H1 (cell line): ENCODE measurements around the gene CACNA1B. TPM values are rescaled to one million over a fixed set of nuclear protein-coding genes. Genes with fewer than 3 reads are reported as not detected.

ENCODE experiments used
- CTCF ChIA-PET: fragments of 300-600 bp; sonication (Branson Sonifier 250); formaldehyde crosslinking; loops from one replicate; lab custom pipeline; 2021; ENCODE audit not compliant: partially characterized antibody; lab: Charles Lee
- POLR2A ChIA-PET: fragments of 300-600 bp; sonication (Branson Sonifier 250); formaldehyde crosslinking; loops from one replicate; lab custom pipeline; 2021; ENCODE audit warnings: inconsistent platforms; ENCODE audit not compliant: partially characterized antibody; lab: Charles Lee
- DNase-seq, 2 experiments: peaks; one replicate each; pipeline versions ENCODE4 v3.0.0 to v3.0.0-alpha.2; 2010 to 2022; ENCODE audit warnings: low spot score in 2 of 2, low read depth in 1 of 2, mixed read lengths in 1 of 2
- FAIRE-seq: peaks from 2 replicates; lab custom pipeline; 2011; peaks lifted over from hg19 to GRCh38; lab: Jason Lieb, UNC
- H2AFZ ChIP-seq: 2 replicates; pipeline ENCODE4 v1.8.1; 2012; ENCODE audit warnings: low read length, inconsistent platforms
- H2AK5ac ChIP-seq: 2 replicates; pipeline ENCODE4 v1.6.1; 2013; ENCODE audit warnings: low read depth, low read length
- H2BK120ac ChIP-seq: replicated peaks from 2 replicates; pipeline ENCODE3; 2013; ENCODE audit warnings: low read depth, low read length, inconsistent platforms
- H2BK12ac ChIP-seq: 2 replicates; pipeline ENCODE4 v1.6.1; 2013; ENCODE audit warnings: low read depth, low read length
- H2BK15ac ChIP-seq: 2 replicates; pipeline ENCODE4 v1.6.1; 2013; ENCODE audit warnings: low read length
- H2BK20ac ChIP-seq: 2 replicates; pipeline ENCODE4 v1.6.1; 2013; ENCODE audit warnings: low read length
- H2BK5ac ChIP-seq: 2 replicates; pipeline ENCODE4 v1.6.1; 2013; ENCODE audit warnings: low read depth, low read length
- H3K14ac ChIP-seq: 2 replicates; pipeline ENCODE4 v1.6.1; 2013; ENCODE audit warnings: inconsistent platforms; ENCODE audit not compliant: insufficient read length
- H3K18ac ChIP-seq: 2 replicates; pipeline ENCODE4 v1.6.1; 2013; ENCODE audit warnings: low read length; ENCODE audit errors: extremely low read depth
- H3K23ac ChIP-seq: 2 replicates; pipeline ENCODE4 v1.6.1; 2013; ENCODE audit warnings: inconsistent platforms; ENCODE audit not compliant: insufficient read length
- H3K23me2 ChIP-seq: 2 replicates; pipeline ENCODE4 v1.6.1; 2013; ENCODE audit warnings: low read depth, low read length
- H3K27ac ChIP-seq: 2 replicates; pipeline ENCODE4 v1.6.1; 2011; ENCODE audit warnings: low read depth, low read length, inconsistent platforms
- H3K27me3 ChIP-seq, 4 experiments: replicated peaks in 1 of 4; 1 replicate in 1 of 4; 2 replicates in 3 of 4; pipeline versions ENCODE4 v1.6.1 to v1.8.1; 2011 to 2013; ENCODE audit warnings: low read length in 3 of 4, mild to moderate bottlenecking in 3 of 4, inconsistent platforms in 2 of 4, mixed read lengths in 2 of 4, moderate library complexity in 1 of 4; ENCODE audit not compliant: control insufficient read depth in 3 of 4, insufficient read depth in 3 of 4; ENCODE audit errors: extremely low read depth in 1 of 4
- H3K36me3 ChIP-seq, 4 experiments: 2 replicates each; pipeline versions ENCODE4 v1.6.1 to v1.8.1; 2011 to 2013; ENCODE audit warnings: mild to moderate bottlenecking in 4 of 4, low read length in 3 of 4, moderate library complexity in 2 of 4, control low read depth in 1 of 4, inconsistent platforms in 1 of 4; ENCODE audit not compliant: insufficient read depth in 4 of 4, control insufficient read depth in 2 of 4
- H3K4ac ChIP-seq: replicated peaks from 2 replicates; pipeline ENCODE3; 2013; ENCODE audit warnings: low read length, low read depth, mixed read lengths, inconsistent platforms; ENCODE audit not compliant: insufficient read length
- H3K4me1 ChIP-seq, 4 experiments: replicated peaks in 1 of 4; 1 replicate in 1 of 4; 2 replicates in 3 of 4; pipeline versions ENCODE4 v1.6.1 to v1.8.1; 2011 to 2013; ENCODE audit warnings: low read length in 3 of 4, inconsistent platforms in 2 of 4, mixed read lengths in 1 of 4; ENCODE audit not compliant: insufficient read depth in 4 of 4, control insufficient read depth in 3 of 4
- H3K4me2 ChIP-seq, 2 experiments: 2 replicates each; pipeline versions ENCODE4 v1.6.1 to v1.8.1; 2011 to 2013; ENCODE audit warnings: low read depth in 2 of 2, low read length in 2 of 2, control low read depth in 1 of 2, inconsistent platforms in 1 of 2, mild to moderate bottlenecking in 1 of 2; ENCODE audit not compliant: insufficient read depth in 1 of 2
- H3K4me3 ChIP-seq, 4 experiments: fragments of 200-600, 300-600 bp in 1 of 4; sonication (generic), shearing (Covaris generic), sonication (Bioruptor Twin) in 1 of 4; 2 replicates each; pipeline versions ENCODE4 v1.5.1 to v1.8.1; 2011 to 2016; ENCODE audit warnings: low read length in 4 of 4, low read depth in 3 of 4, control low read depth in 2 of 4, inconsistent platforms in 2 of 4, mild to moderate bottlenecking in 2 of 4, mixed read lengths in 1 of 4, moderate library complexity in 1 of 4; ENCODE audit not compliant: insufficient read depth in 2 of 4; ENCODE audit errors: extremely low read depth in 1 of 4
- H3K56ac ChIP-seq: replicated peaks from 2 replicates; pipeline ENCODE3; 2013; ENCODE audit warnings: low read depth, mild to moderate bottlenecking, mixed read lengths, low read length, inconsistent platforms; ENCODE audit not compliant: insufficient read length
- H3K79me1 ChIP-seq: 2 replicates; pipeline ENCODE4 v1.6.1; 2013; ENCODE audit warnings: low read depth, low read length, control low read depth
- H3K79me2 ChIP-seq, 2 experiments: 2 replicates each; pipeline versions ENCODE4 v1.6.1 to v1.8.1; 2012 to 2013; ENCODE audit warnings: low read length in 2 of 2, mild to moderate bottlenecking in 2 of 2, inconsistent platforms in 1 of 2; ENCODE audit not compliant: insufficient read depth in 2 of 2, control insufficient read depth in 1 of 2
- H3K9ac ChIP-seq, 4 experiments: replicated peaks in 1 of 4; 1 replicate in 1 of 4; 2 replicates in 3 of 4; pipeline versions ENCODE4 v1.6.1 to v1.8.1; 2011 to 2013; ENCODE audit warnings: low read depth in 3 of 4, low read length in 3 of 4, control low read depth in 2 of 4, mild to moderate bottlenecking in 2 of 4, moderate library complexity in 2 of 4, inconsistent platforms in 1 of 4; ENCODE audit errors: extremely low read depth in 1 of 4
- H3K9me3 ChIP-seq, 2 experiments: 2 replicates each; pipeline versions ENCODE4 v1.6.1 to v1.8.1; 2012 to 2013; ENCODE audit warnings: mild to moderate bottlenecking in 2 of 2, moderate library complexity in 2 of 2, control low read depth in 1 of 2, inconsistent platforms in 1 of 2, low read depth in 1 of 2, low read length in 1 of 2, mixed read lengths in 1 of 2; ENCODE audit not compliant: insufficient read depth in 2 of 2
- H4K20me1 ChIP-seq, 2 experiments: replicated peaks in 1 of 2; 2 replicates each; pipeline versions ENCODE3 to v1.8.1; 2011 to 2013; ENCODE audit warnings: inconsistent platforms in 2 of 2, low read length in 2 of 2, mild to moderate bottlenecking in 1 of 2; ENCODE audit not compliant: insufficient read depth in 2 of 2, control insufficient read depth in 1 of 2
- H4K5ac ChIP-seq: 2 replicates; pipeline ENCODE4 v1.6.1; 2013; ENCODE audit warnings: low read length, low read depth, mixed read lengths, inconsistent platforms; ENCODE audit not compliant: insufficient read length
- H4K8ac ChIP-seq: 2 replicates; pipeline ENCODE4 v1.8.0; 2013; ENCODE audit warnings: mild to moderate bottlenecking, moderate library complexity, low read length, inconsistent platforms; ENCODE audit not compliant: insufficient read depth; ENCODE audit errors: extremely low read depth
- H4K91ac ChIP-seq: replicated peaks from 2 replicates; pipeline ENCODE3; 2013; ENCODE audit warnings: low read length, mixed read lengths, inconsistent platforms; ENCODE audit not compliant: insufficient read length
- ASH2L ChIP-seq: fragments of 200-600, 300-600 bp; sonication (generic); IDR thresholded peaks from one replicate; pipeline ENCODE4 v1.7.1; 2017; ENCODE audit warnings: low read length
- CBX5 ChIP-seq: fragments of 300-800, 300-1000 bp; sonication (generic); IDR thresholded peaks from 2 replicates; pipeline ENCODE4 v1.7.1; 2016; ENCODE audit warnings: antibody characterized with exemption, low read length, low read depth
- MAFK ChIP-seq: IDR thresholded peaks from 2 replicates; pipeline ENCODE4 v1.6.1; 2012; ENCODE audit warnings: low read depth, mild to moderate bottlenecking, improper control_type of control experiment, low read length
- SP2 ChIP-seq: IDR thresholded peaks from 2 replicates; pipeline ENCODE4 v1.6.1; 2012; ENCODE audit warnings: mild to moderate bottlenecking, low read length, inconsistent platforms
- WGBS, 2 experiments: shearing (Covaris generic) in 1 of 2; methylation state at CpG; one replicate each; pipeline versions ENCODE4 v1.1.6 to v1.1.7; 2013 to 2015; ENCODE audit warnings: low lambda C conversion rate in 2 of 2, mixed read lengths in 2 of 2, inconsistent platforms in 1 of 2, low coverage in 1 of 2, missing lambda C conversion rate in 1 of 2; ENCODE audit not compliant: insufficient replicate concordance in 2 of 2, insufficient coverage in 1 of 2, insufficient read length in 1 of 2; ENCODE audit errors: extremely low coverage in 1 of 2, missing lambda C conversion rate in 1 of 2; 5-methylcytosine and 5-hydroxymethylcytosine counted together
- polyA plus RNA-seq, 7 experiments: library from polyadenylated mRNA; depleted of rRNA in 3 of 7; stranded (reverse) in 5 of 7; unstranded in 2 of 7; fragments of >200 nt in 5 of 7; fragments of 200-250 nt in 2 of 7; gene quantifications; 1 replicate in 5 of 7; 2 replicates in 1 of 7; 4 replicates in 1 of 7; pipeline versions ENCODE4 v1.2.1 to v1.2.3, GENCODE V29; 2011 to 2013; ENCODE audit warnings: missing spikeins in 2 of 7, mixed read lengths in 2 of 7
- total RNA-seq: library from RNA; stranded (reverse); fragmentation: NEBNext Ultra II Directional; extraction: Animal tissue kit (Norgen Biotek cat#: 25700); gene quantifications from 2 replicates; pipeline ENCODE4 v1.2.1, GENCODE V29; 2021
- TF ChIP-seq, protein P1 (sequence below): IDR thresholded peaks from 2 replicates; pipeline ENCODE4 v1.6.1; 2012; ENCODE audit warnings: inconsistent platforms
- TF ChIP-seq, protein P2 (sequence below): IDR thresholded peaks from 2 replicates; pipeline ENCODE4 v1.6.1; 2012; ENCODE audit warnings: inconsistent platforms

The CACNA1B gene
- total and polyA plus RNA-seq, 2 of the 8 experiments (the other 6 are each of a cell fraction or from before 2014, with no cell fraction given), result 1.5 to 5.7 TPM

DNA sequence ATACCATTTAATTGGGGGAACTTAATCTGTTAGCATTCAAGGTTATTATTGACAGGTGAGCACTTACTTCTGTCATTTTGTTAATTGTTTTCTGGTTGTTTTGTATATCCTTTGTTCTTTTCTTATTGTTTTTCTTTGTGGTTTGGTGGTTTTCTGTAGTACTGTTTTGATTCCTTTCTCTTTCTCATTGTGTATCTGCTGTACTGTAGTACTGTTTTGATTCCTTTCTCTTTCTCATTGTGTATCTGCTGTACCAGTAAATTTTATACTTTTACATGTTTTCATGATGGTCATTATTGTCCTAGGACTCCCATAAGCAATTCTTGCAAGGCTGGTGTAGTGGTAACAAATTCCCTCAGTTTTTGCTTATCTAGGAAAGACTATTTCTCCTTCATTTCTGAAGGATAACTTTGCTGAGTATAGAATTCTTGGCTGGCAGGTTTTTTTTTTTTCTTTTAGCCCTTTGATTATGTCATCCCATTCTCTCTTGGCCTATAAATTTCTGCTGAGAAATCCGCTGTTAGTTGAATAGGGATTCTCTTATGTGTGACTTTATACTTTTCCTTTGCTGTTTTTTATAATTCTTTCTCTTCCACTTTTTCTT, 24.1 kb upstream of the CACNA1B start:
- no peak overlapping the region for H2AK5ac ChIP-seq
- ChIA-PET CTCF (no interaction called here), POLR2A (no interaction called here)
- no peak overlapping the region for H2BK5ac ChIP-seq
- no peak overlapping the region for H2BK120ac ChIP-seq
- H3K23me2 ChIP-seq, result no peaks in the 10 kb centered on the region
- no peak overlapping the region for H4K91ac ChIP-seq
- no peak overlapping the region for H3K56ac ChIP-seq
- H2BK12ac ChIP-seq, result no peak overlapping the region
- no peaks in the 10 kb centered on the region for H4K20me1 ChIP-seq
- no peak overlapping the region for H3K4me2 ChIP-seq
- H4K8ac ChIP-seq, result no peak overlapping the region
- no peaks in the 10 kb centered on the region for H3K36me3 ChIP-seq
- no peak overlapping the region for H3K23ac ChIP-seq
- no peak overlapping the region for H2AFZ ChIP-seq
- no peak overlapping the region for H2BK20ac ChIP-seq
- DNase-seq, result no peak
- H3K18ac ChIP-seq, result no peak overlapping the region
- no peaks in the 10 kb centered on the region for H3K79me2 ChIP-seq
- H3K79me1 ChIP-seq, result no peaks in the 10 kb centered on the region
- H3K9me3 ChIP-seq, result peaks cover 14 to 22% of the 10 kb centered on the region in 2 experiments; a peak in 3 of 4 replicates
- H3K9ac ChIP-seq, result no peak overlapping the region
- H2BK15ac ChIP-seq, result no peak overlapping the region
- H3K27ac ChIP-seq, result no peak overlapping the region
- H3K4ac ChIP-seq, result no peak overlapping the region
- no peaks in the 10 kb centered on the region; a peak in 1 of 7 replicates for H3K27me3 ChIP-seq
- no peak overlapping the region for H3K4me3 ChIP-seq
- no peak for FAIRE-seq
- H3K14ac ChIP-seq, result no peak overlapping the region
- WGBS, 2 experiments, result 85% methylated on average over 1 of the region's 1 CpG; no CpG with 5 or more reads in 1 of the 2 experiments
- no peak overlapping the region for H4K5ac ChIP-seq
- H3K4me1 ChIP-seq, result no peaks in the 10 kb centered on the region
- TF ChIP-seq, protein P1, sequence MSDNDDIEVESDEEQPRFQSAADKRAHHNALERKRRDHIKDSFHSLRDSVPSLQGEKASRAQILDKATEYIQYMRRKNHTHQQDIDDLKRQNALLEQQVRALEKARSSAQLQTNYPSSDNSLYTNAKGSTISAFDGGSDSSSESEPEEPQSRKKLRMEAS, result no peak
- TF ChIP-seq SP2 (no peak), ASH2L (no peak), CBX5 (no peak), MAFK (no peak)
- TF ChIP-seq, protein P2, sequence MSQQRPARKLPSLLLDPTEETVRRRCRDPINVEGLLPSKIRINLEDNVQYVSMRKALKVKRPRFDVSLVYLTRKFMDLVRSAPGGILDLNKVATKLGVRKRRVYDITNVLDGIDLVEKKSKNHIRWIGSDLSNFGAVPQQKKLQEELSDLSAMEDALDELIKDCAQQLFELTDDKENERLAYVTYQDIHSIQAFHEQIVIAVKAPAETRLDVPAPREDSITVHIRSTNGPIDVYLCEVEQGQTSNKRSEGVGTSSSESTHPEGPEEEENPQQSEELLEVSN, result no peak
